Muscle layer of duodenum (tissue), 2 donors: ENCODE measurements around the gene LAMB4.
"Not testable (repeated sequence)": the region's sequence is repeated elsewhere in the genome, so short reads cannot be mapped to it uniquely, and the experiment has no call there.

Source experiments
- H3K27ac ChIP-seq: one replicate; pipeline ENCODE4 v1.7.0; 2013; ENCODE audit warnings: mild to moderate bottlenecking, low read length
- H3K27me3 ChIP-seq: one replicate; pipeline ENCODE4 v1.7.0; 2013; ENCODE audit warnings: low read depth, mild to moderate bottlenecking, control low read depth, low read length
- H3K36me3 ChIP-seq, 2 donors: one replicate each; pipeline ENCODE4 v1.7.0; 2013; ENCODE audit warnings: low read length in 2 of 2, control low read depth in 1 of 2, mild to moderate bottlenecking in 1 of 2; ENCODE audit not compliant: insufficient read depth in 2 of 2, control insufficient read depth in 1 of 2
- H3K4me1 ChIP-seq, 2 donors: one replicate each; pipeline ENCODE4 v1.7.0; 2013; ENCODE audit warnings: low read length in 2 of 2, mild to moderate bottlenecking in 2 of 2, control low read depth in 1 of 2, moderate library complexity in 1 of 2; ENCODE audit not compliant: insufficient read depth in 2 of 2, control insufficient read depth in 1 of 2
- H3K4me3 ChIP-seq, 2 donors: one replicate each; pipeline ENCODE4 v1.7.0; 2013; ENCODE audit warnings: low read length in 2 of 2, low read depth in 1 of 2, mild to moderate bottlenecking in 1 of 2
- H3K9me3 ChIP-seq, 2 donors: one replicate each; pipeline ENCODE4 v1.7.0; 2013; ENCODE audit warnings: low read length in 2 of 2, control low read depth in 1 of 2, mild to moderate bottlenecking in 1 of 2; ENCODE audit not compliant: control insufficient read depth in 1 of 2
- donor health status: healthy.

LAMB4 gene

GRCh38 chr7:108037741-108038140 is 92.4 kb downstream of the LAMB4 start:
- H3K4me1 ChIP-seq = no peaks in the 10 kb centered on the region
- H3K4me3 ChIP-seq = no peak overlapping the region
- no peaks in the 10 kb centered on the region for H3K9me3 ChIP-seq
- H3K27ac ChIP-seq = no peak overlapping the region
- no peaks in the 10 kb centered on the region for H3K36me3 ChIP-seq
- H3K27me3 ChIP-seq = no peaks in the 10 kb centered on the region

GRCh38 chr7:108037140-108037539 is 93.0 kb downstream of the LAMB4 start:
- Histone ChIP-seq H3K9me3 (no peaks in the 10 kb centered on the region), H3K27ac (no peak overlapping the region), H3K36me3 (no peaks in the 10 kb centered on the region), H3K4me1 (no peaks in the 10 kb centered on the region), H3K4me3 (no peak overlapping the region), H3K27me3 (no peaks in the 10 kb centered on the region)

- Histone ChIP-seq H3K27me3 (no peaks in the 10 kb centered on the region), H3K36me3 (no peaks in the 10 kb centered on the region), H3K27ac (no peak overlapping the region), H3K4me3 (no peak overlapping the region), H3K4me1 (no peaks in the 10 kb centered on the region), H3K9me3 (no peaks in the 10 kb centered on the region)
Measured at GRCh38 chr7:108034586-108034985, 95.6 kb downstream of the LAMB4 start.

GRCh38 chr7:108033776-108034497 is 96.2 kb downstream of the LAMB4 start:
- Histone ChIP-seq H3K9me3 (no peaks in the 10 kb centered on the region), H3K36me3 (no peaks in the 10 kb centered on the region), H3K4me3 (no peak overlapping the region), H3K4me1 (no peaks in the 10 kb centered on the region), H3K27me3 (no peaks in the 10 kb centered on the region), H3K27ac (no peak overlapping the region)

- not testable (repeated sequence) for H3K4me3 ChIP-seq, H3K36me3 ChIP-seq, H3K9me3 ChIP-seq, H3K27ac ChIP-seq, H3K4me1 ChIP-seq, H3K27me3 ChIP-seq
Measured at GRCh38 chr7:108033309-108033708, 96.9 kb downstream of the LAMB4 start.

- no peak overlapping the region for H3K4me3 ChIP-seq
- H3K27me3 ChIP-seq = no peaks in the 10 kb centered on the region
Measured at GRCh38 chr7:108030516-108030915, 99.6 kb downstream of the LAMB4 start.

GRCh38 chr7:108029034-108029433 is 101.1 kb downstream of the LAMB4 start:
- Histone ChIP-seq H3K36me3 (no peaks in the 10 kb centered on the region), H3K27me3 (no peaks in the 10 kb centered on the region), H3K4me1 (no peaks in the 10 kb centered on the region), H3K9me3 (no peaks in the 10 kb centered on the region), H3K27ac (no peak overlapping the region), H3K4me3 (no peak overlapping the region)

More at GRCh38 chr7:108030516-108030915, 99.6 kb downstream of the LAMB4 start:
- no peaks in the 10 kb centered on the region for H3K9me3 ChIP-seq
- H3K4me1 ChIP-seq = no peaks in the 10 kb centered on the region
- H3K27ac ChIP-seq = no peak overlapping the region
- H3K36me3 ChIP-seq = no peaks in the 10 kb centered on the region

GRCh38 chr7:108028111-108028510 is 102.0 kb downstream of the LAMB4 start:
- no peak overlapping the region for H3K27ac ChIP-seq
- H3K4me1 ChIP-seq = peaks cover 0 to 3% of the 10 kb centered on the region in 2 donors
- H3K27me3 ChIP-seq = no peaks in the 10 kb centered on the region
- H3K9me3 ChIP-seq = no peaks in the 10 kb centered on the region
- no peak overlapping the region for H3K4me3 ChIP-seq
- H3K36me3 ChIP-seq = no peaks in the 10 kb centered on the region

- Histone ChIP-seq H3K4me3 (no peak overlapping the region), H3K4me1 (peaks cover 0 to 9% of the 10 kb centered on the region in 2 donors), H3K9me3 (no peaks in the 10 kb centered on the region), H3K27ac (no peak overlapping the region), H3K27me3 (no peaks in the 10 kb centered on the region), H3K36me3 (no peaks in the 10 kb centered on the region)
Measured at GRCh38 chr7:108027239-108027638, 102.9 kb downstream of the LAMB4 start.

GRCh38 chr7:108026647-108027046 is 103.5 kb downstream of the LAMB4 start:
- H3K36me3 ChIP-seq = no peaks in the 10 kb centered on the region
- H3K9me3 ChIP-seq = no peaks in the 10 kb centered on the region
- H3K27ac ChIP-seq = no peak overlapping the region
- H3K4me1 ChIP-seq = peaks cover 0 to 9% of the 10 kb centered on the region in 2 donors
- no peak overlapping the region for H3K4me3 ChIP-seq
- no peaks in the 10 kb centered on the region for H3K27me3 ChIP-seq

GRCh38 chr7:108026116-108026515 is 104.0 kb downstream of the LAMB4 start:
- H3K4me3 ChIP-seq = no peak overlapping the region
- peaks cover 0 to 9% of the 10 kb centered on the region in 2 donors for H3K4me1 ChIP-seq
- no peaks in the 10 kb centered on the region for H3K27me3 ChIP-seq
- H3K36me3 ChIP-seq = no peaks in the 10 kb centered on the region
- no peak overlapping the region for H3K27ac ChIP-seq
- no peaks in the 10 kb centered on the region for H3K9me3 ChIP-seq

- H3K9me3 ChIP-seq = no peaks in the 10 kb centered on the region
- no peak overlapping the region for H3K27ac ChIP-seq
Measured at GRCh38 chr7:108024538-108024937, 105.6 kb downstream of the LAMB4 start.

More at GRCh38 chr7:108024538-108024937, 105.6 kb downstream of the LAMB4 start:
- Histone ChIP-seq H3K27me3 (no peaks in the 10 kb centered on the region), H3K4me1 (peaks cover 0 to 9% of the 10 kb centered on the region in 2 donors), H3K4me3 (no peak overlapping the region), H3K36me3 (no peaks in the 10 kb centered on the region)
